GM18909 (cell line): ENCODE data around the gene PTK7.
"Not testable (repeated sequence)": the region's sequence is repeated elsewhere in the genome, so short reads cannot be mapped to it uniquely, and the experiment has no call there.

Experiments used
- ATAC-seq: cut with Tn5 transposase; IDR thresholded peaks from one replicate; pipeline ENCODE4 v1.9.1; 2021; ENCODE audit warnings: mild to moderate bottlenecking; ENCODE audit not compliant: unreplicated experiment, poor library complexity

Gene PTK7

GRCh38 chr6:43107344-43108062 is 31.4 kb downstream of the PTK7 start:
- no peak for ATAC-seq

- ATAC-seq: no peak
Observed at GRCh38 chr6:43113431-43114260, 37.5 kb downstream of the PTK7 start.

- no peak for ATAC-seq
Observed at GRCh38 chr6:43115365-43115764, 39.3 kb downstream of the PTK7 start.

- not testable (repeated sequence) for ATAC-seq
Observed at GRCh38 chr6:43117466-43117865, 41.4 kb downstream of the PTK7 start.

- no peak for ATAC-seq
Observed at GRCh38 chr6:43119482-43119881, 43.4 kb downstream of the PTK7 start.

- ATAC-seq: no peak
Observed at GRCh38 chr6:43120101-43120763, 44.1 kb downstream of the PTK7 start.

GRCh38 chr6:43120944-43121913 is 45.1 kb downstream of the PTK7 start:
- ATAC-seq: no peak

GRCh38 chr6:43122146-43122545 is 46.0 kb downstream of the PTK7 start:
- ATAC-seq: no peak

GRCh38 chr6:43123461-43124314 is 47.6 kb downstream of the PTK7 start:
- no peak for ATAC-seq

- no peak for ATAC-seq
Observed at GRCh38 chr6:43124481-43124880, 48.4 kb downstream of the PTK7 start.

- no peak for ATAC-seq
Observed at GRCh38 chr6:43125119-43125518, 49.0 kb downstream of the PTK7 start.

- ATAC-seq: no peak
Observed at GRCh38 chr6:43125555-43125954, 49.4 kb downstream of the PTK7 start.

- ATAC-seq: no peak
Observed at GRCh38 chr6:43127180-43127579, 51.1 kb downstream of the PTK7 start.

- no peak for ATAC-seq
Observed at GRCh38 chr6:43127877-43128276, 51.8 kb downstream of the PTK7 start.

GRCh38 chr6:43128926-43129325 is 52.8 kb downstream of the PTK7 start:
- ATAC-seq: no peak

GRCh38 chr6:43129434-43130194 is 53.5 kb downstream of the PTK7 start:
- no peak for ATAC-seq

- no peak for ATAC-seq
Observed at GRCh38 chr6:43130429-43130828, 54.3 kb downstream of the PTK7 start.

GRCh38 chr6:43131379-43131778 is 55.3 kb downstream of the PTK7 start:
- ATAC-seq: not testable (repeated sequence)
